NCI-H82 treated with DMSO at 0.1 percent for 48 hours (cell line): ENCODE data around the gene LRP3.
"Not testable (repeated sequence)": the region's sequence is repeated elsewhere in the genome, so short reads cannot be mapped to it uniquely, and the experiment has no call there.

ENCODE experiments used
- DNase-seq: peaks from one replicate; lab custom pipeline; 2025; ENCODE audit not compliant: unreplicated experiment; lab: John Stamatoyannopoulos, UW

The LRP3 gene, protein sequence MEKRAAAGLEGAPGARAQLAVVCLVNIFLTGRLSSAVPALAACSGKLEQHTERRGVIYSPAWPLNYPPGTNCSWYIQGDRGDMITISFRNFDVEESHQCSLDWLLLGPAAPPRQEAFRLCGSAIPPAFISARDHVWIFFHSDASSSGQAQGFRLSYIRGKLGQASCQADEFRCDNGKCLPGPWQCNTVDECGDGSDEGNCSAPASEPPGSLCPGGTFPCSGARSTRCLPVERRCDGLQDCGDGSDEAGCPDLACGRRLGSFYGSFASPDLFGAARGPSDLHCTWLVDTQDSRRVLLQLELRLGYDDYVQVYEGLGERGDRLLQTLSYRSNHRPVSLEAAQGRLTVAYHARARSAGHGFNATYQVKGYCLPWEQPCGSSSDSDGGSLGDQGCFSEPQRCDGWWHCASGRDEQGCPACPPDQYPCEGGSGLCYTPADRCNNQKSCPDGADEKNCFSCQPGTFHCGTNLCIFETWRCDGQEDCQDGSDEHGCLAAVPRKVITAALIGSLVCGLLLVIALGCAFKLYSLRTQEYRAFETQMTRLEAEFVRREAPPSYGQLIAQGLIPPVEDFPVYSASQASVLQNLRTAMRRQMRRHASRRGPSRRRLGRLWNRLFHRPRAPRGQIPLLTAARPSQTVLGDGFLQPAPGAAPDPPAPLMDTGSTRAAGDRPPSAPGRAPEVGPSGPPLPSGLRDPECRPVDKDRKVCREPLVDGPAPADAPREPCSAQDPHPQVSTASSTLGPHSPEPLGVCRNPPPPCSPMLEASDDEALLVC

DNA sequence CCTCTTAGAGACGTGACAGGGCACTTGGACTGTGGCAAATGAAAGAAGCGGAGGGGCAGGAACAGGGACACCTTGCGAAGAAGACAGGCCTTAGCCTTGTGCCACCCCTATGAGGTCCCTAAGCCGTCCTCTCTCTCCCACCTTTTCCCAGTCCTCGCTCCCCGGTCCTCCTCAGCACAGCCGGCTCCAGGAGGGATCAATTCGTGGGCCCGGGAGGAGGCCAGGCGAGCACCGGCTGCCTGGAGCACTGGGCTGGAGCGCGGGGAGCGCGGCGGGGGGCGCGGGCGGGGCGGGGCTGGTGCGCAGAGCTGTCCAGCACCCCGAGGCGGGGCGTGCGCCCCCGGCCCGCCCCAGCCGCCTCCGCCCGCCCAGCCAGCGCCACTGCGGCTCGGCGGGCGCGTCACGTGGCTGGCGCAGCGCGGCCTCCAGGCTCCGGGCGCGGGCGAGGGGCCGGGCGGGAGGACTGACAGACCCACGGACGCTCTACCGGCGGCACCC lies at the start of gene LRP3:
LRP3 (plus strand) TSS at position 466 of the 498 bp plus-strand sequence. CDS start 456 bp downstream, outside the sequence.
- peak; percentile 3 for DNase-seq

DNA sequence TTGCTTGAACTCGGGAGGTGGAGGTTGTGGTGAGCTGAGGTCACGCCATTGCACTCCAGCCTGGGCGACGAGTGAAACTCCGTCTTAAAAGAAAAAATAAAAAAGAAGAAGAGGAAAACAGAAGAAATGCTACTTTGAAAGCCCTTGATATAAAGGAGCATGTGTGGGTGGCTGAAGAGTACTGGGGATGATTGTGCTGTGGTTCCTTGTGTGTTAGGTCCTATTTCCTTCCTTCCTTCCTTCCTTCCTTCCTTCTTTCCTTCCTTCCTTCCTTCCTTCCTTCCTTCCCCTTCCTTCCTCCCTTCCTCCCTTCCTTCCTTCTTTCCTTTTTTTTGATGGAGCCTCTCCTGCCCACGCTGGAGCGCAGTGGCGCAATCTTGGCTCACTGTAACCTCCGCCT lies 47.9 kb upstream of the LRP3 start:
- DNase-seq = no peak

DNA sequence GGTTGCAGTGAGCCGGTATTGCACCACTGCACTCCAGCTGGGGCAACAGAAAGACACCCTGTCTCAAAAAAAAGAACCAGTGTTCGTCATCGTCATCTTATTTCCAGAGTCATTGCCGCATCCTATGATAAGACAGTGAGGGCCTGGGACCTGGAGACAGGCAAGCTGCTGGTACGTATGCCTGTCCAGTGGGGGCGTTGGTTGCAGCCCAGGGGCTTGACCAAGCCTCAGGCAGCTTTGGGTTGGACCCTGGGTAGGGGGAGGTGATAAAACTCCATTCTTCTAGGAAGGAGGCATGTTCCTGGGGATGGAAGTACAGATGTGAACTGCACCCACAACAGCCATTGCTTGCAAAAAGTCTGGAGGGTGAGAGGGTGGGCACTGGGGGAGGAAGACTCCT lies 46.6 kb upstream of the LRP3 start:
- DNase-seq = no peak

DNA sequence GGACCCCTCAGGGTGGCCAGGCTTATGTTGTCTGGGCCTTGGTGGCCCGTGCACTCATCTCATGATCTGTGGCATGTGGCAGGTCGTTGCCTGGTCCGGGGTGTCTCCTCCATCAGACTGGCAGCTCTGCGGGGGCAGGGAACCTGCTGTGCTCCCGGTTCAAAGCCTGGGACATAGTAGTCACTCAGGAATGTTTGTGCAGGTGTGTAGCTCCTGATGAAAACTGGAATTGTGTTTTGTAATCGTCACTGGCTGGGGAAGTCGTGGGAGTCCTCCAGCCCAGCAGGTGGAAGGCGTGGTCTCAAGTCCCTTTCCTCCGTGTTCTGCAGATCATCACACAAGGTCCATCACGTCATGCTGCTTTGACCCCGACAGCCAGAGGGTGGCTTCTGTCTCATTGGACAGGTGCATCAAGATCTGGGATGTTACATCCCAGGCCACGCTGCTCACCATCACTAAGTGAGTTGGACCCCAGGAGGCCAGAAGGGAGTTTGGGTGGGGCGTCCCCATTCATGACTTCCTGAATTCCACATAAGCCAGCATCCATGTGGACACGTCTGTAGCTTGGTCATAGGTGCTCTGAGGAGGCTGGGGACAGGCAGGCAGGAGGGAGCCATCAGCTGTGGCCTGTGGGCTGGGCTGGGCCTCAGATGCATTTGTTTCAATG lies 43.1 kb upstream of the LRP3 start:
- no peak for DNase-seq

DNA sequence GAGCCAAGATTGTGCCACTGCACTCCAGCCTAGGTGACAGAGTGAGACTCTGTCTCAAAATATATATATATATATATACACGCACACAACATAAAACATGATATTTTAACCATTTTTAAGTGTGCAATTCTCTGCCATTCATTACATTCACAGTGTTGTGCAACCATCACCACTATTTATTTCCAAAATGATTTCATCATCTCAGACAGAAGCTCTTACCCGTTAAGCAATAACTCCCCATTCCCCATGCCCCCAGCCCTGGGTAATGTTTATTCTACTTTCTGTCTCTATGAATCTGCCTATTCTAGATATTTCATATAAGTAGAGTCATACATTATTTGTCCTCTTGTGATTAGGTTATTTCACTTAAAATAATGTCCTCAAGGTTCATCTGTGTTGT lies 42.0 kb upstream of the LRP3 start:
- DNase-seq = no peak

DNA sequence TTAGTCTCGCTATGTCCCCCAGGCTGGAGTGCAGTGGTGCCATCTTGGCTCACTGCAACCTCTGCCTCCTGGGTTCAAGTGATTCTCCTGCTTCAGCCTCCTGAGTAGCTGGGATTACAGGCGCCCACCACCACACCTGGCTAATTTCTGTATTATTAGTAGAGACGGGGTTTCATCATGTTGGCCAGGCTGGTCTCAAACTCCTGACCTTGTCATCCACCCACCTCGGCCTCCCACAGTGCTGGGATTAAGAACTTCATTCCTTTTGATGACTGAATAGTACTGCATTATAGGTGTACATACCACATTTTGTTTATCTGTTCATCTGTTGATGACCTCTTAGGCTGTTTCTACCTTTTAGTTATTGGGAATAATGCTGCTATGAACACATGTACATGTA lies 41.5 kb upstream of the LRP3 start:
- DNase-seq = not testable (repeated sequence)

DNA sequence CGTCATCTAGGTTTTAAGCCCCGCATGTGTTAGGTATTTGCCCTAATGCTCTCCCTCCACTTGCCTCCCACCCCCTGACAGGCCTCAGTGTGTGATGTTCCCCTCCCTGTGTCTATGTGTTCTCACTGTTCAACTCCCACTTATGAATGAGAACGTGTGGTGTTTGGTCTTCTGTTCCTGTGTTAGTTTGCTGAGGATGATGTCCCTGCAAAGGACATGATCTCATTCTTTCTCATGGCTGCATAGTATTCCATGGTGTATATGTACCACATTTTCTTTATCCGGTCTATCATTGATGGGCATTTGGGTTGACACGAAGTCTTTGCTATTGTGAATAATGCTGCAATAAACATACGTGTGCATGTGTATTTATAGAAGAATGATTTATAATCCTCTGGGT lies 39.8 kb upstream of the LRP3 start:
- not testable (repeated sequence) for DNase-seq

DNA sequence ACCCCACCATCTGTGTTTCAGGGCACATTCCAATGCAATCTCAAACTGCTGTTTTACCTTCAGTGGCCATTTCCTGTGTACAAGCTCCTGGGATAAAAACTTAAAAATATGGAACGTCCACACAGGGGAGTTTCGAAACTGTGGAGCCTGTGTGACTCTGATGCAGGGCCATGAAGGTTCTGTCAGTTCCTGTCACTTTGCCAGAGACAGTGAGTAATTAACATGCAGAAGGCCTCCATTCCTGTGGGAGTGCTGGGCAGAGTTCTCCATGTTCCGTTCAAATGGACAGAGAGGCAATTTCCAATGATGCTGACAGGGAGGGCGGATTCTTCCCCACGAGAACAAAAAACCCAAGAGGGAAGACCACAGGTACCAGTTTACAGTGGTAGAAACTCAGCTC lies 37.8 kb upstream of the LRP3 start:
- no peak for DNase-seq

DNA sequence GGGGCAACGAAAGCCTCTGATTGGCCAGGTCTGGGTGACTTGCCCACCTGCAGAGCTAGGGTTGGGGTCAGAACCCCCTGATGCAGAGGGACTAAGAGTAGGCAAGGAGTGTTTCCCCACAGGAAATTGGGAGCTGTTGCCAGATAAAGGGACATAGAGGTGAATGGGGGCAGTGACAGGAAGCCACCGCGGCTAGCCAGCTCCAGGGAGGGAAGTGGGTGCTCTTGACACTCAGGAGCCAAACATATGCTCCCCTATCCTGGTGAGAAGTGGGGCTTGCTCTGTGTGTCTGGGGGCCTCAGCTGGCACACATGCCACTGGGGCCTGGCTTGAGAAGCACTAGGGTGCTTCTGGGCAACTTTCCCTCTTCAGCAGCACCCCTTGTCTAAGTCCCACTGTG lies 36.2 kb upstream of the LRP3 start:
- DNase-seq = no peak

DNA sequence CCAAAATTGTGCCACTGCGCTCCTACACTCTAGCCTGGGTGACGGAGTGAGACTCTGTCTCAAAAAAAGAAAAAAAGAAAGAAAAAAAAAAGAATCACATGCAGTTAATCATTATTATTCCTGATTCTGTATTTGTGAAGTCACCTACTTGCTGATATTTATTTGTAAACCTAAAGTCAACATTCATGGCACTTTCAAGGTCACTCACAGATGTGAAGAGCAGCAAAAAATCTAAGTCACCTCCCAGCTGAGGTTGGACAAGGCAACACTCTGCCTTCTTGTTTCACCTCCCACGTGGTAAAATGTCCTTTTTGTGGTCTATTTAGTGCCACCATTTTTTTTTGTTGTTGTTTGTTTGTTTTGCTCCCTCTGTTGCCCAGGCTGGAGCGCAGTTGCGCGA lies 35.8 kb upstream of the LRP3 start:
- no peak for DNase-seq

DNA sequence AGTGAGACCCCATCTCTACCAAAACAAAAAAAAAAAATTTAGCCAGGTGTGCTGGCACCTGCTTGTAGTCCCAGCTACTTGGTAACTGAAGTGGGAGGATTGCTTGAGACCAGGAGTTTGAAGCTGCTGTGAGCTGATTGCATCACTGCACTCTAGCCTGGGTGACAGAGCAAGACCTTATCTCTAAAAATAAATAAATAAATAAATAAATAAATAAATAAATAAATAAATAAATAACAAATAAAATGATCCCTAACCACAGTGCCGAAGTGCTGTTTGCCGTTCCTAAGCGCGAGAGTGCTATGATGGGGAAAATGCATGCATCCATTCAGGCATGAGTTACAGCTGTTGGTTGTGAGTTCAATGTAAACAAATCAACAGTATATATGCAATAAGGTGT lies 35.0 kb upstream of the LRP3 start:
- no peak for DNase-seq

DNA sequence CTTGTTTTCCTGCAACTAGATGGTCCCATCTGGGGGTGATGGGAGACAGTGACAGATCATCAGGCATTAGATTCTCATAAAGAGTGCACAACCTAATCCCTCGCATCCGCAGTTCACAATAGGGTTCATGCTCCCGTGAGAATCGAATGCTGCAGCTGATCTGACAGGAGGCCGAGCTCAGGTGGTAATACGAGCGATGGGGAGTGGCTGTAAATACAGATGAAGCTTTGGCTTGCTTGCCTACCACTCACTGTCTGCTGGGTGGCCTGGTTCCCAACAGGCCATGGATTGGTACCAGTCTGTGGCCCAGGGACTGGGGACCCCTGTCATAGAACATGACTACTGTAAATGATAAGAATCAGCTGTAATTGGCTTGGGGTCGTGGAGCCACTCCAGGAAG lies 34.2 kb upstream of the LRP3 start:
- no peak for DNase-seq

DNA sequence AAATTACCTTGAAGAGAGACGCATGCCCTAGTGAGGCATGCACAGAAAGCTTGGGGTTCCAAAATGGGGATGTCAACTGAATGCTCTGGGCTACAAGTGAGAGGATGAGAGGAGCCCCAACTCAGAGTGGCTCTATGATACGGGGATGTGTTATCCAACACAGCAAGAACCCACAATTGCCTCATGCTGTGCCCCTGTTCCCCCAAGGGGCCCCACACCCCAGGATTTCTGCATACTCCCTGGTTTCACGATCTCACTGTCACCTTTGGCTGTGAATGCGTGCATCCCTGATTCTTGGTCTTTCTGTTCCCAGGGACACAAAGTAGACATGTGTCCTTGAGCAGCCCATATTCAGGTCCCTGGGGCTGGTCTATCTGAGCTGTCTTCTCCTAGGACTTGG lies 32.9 kb upstream of the LRP3 start:
- no peak for DNase-seq

DNA sequence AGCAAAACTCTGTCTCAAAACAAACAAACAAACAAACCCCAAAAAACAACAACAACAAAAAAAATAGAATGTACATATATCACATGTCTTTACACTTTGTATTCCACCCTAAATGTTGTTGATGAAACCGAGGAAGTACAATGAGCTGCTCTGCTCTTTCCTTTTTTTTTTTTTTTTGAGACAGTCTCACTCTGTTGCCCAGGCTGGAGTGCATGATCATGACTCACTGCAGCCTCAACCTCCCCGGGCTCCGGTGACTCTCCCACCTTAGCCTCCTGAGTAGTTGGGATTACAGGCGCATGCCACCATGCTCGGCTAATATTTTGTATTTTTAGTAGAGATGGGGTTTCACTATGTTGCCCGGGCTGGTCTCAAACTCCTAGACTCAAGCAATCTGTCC lies 30.6 kb upstream of the LRP3 start:
- no peak for DNase-seq

DNA sequence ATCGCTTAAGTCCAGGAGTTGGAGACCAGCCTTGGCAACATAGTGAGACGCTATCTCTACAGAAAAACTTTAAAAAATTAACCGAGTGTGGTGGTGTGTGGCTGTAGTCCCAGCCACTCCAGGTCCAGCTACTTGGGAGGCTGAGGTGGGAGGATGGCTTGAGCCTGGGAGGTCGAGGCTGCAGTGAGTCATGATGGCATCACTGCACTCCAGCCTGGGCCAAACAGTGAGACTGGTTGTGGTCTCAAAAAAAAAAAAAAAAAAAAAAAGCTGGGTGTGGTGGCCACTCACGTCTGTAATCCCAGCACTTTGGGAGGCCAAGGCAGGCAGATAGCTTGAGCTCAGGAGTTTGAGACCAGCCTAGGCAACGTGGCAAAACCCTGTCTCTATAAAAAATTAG lies 28.1 kb upstream of the LRP3 start:
- not testable (repeated sequence) for DNase-seq

DNA sequence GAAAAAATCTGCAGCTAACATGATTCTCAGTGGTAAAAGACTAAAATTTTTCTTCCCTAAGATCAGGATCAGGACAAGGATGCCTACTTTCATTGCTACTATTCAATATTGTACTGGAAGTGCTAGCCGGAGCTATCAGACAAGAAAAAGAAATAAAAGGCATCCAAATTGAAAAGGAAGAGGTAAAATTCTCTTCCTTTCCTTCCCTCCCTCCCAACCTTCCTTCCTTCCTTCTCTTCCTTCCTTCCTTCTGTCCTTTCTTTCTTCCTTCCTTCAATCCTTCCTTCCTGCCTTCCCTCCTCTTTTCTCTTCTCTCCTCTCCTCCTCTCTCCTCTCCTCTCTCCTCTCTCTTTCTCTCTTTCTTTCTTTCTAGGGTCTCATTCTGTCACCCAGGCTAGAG lies 26.7 kb upstream of the LRP3 start:
- DNase-seq = no peak

DNA sequence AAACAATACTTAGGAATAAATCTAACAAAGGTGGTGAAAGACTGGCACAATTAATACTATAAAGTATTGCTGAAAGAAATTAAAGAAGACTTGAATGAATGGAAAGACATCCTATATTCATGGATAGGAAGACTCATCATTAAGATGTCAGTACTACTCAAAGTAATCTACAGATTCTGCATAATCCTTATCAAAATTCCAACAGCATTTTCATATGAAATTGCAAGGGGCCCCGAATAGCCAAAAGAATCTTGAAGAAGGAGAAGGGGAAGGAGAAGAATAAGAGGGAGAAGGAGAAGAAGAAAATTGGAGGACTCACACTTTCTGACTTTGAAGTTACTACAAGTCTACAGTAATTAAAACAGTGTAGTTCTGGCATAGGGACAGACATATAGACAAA lies 25.6 kb upstream of the LRP3 start:
- no peak for DNase-seq

DNA sequence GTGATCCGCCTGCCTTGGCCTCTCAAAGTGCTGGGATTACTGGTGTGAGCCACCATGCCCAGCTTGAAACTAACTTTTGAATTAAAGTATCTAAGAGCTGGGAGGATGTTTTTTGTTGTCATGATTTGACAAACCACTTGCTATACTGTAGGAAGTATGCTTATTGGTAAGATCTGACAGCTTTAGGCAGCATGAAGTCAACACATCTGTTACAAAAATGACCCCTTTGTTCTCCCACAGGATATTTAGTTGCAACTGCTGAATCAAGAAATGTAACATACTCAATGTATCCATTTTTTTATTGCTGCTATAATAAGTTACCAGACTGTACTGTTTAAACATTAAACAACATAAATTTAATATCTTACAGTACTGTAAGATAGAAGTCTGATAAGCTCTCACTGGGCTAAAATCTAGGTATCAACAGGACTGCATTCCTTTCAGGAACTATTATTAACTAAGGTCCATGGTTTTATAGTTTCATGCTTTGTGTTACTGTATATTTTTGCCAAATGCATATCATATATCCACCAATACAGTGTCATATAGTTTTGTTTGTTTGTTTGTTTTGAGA lies 22.8 kb upstream of the LRP3 start:
- DNase-seq = no peak

DNA sequence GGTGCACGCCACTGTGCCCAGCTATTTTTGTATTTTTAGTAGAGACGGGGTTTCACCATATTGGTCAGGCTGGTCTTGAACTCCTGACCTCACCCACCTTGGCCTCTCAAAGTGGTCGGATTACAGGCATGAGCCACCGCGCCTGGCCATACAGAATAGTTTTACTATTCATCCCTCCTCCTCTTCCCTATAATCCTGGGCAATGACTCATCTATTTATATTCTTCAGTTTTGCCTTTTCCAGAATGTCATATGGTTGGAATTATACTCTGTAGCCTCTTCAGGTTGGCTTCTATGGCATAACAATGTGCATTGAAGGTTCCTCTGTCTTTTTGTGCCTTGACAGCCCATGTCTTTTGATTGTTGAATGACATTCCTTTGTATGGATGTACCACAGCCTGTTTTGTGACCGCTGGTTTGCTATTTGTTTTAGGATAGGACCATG lies 22.2 kb upstream of the LRP3 start:
- no peak for DNase-seq

DNA sequence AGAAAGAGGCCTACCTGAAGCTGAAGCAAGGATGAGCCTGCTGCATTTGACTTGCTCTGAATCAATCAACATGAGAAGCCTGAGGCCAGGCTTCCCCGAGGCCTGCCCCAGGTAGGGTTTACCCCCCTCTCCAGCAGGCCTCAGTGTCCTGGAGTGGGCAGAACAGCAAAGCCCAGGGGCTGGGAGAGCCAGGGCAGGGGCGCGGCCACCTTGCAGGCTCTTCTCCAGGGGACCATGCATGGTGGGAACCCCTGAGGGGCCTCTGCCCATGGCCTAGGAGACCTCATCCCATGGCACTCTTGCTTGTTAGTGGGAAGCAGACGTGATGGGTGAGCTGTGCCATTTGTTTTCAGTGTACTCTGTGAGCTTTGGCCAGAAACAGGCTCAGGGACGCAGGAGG lies 19.9 kb upstream of the LRP3 start:
- no peak for DNase-seq

DNA sequence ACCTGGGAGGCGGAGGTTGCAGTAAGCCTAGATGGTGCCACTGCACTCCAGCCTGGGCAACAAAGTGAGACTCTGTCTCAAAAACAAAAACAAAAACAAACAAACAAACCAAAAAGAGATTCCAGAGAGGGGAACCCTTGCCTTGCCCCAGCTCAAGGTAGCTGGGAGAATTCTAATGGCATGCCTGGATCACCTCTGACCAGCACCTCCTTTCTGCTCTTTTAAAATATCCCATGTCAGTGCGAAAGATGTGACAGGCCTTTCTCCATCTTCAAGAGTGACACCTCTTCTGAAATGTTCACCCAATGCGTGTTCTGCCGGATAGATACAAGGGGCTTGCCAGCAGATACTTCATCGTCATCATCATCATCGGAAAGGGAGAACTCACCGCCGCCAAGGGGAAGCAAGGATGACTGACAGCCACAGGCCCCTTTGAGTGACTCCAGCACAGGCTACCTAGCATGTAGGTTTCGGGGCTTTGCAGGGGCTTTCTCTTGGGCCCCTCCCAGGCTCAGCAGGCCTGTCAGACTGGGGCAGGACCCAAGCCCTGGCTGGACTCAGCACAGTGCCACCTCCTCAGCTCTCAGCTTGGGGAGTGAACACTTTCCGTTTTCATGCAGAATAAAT lies 18.9 kb upstream of the LRP3 start:
- DNase-seq = no peak
